NCI-H524 (cell line): Measurements from ENCODE around the gene PKD1L1.

ENCODE experiments used
- DNase-seq, 2 experiments: peaks; one replicate each; lab custom pipeline; 2025; lab: John Stamatoyannopoulos, UW

Gene PKD1L1

GRCh38 chr7:47902013-47902412 is 46.3 kb downstream of the PKD1L1 start:
- no peak for DNase-seq

- DNase-seq, result no peak
Measured at GRCh38 chr7:47901542-47901941, 46.7 kb downstream of the PKD1L1 start.

- DNase-seq, result no peak
Measured at GRCh38 chr7:47897831-47898230, 50.4 kb downstream of the PKD1L1 start.

- peak; percentile 27 to 70 for DNase-seq
Measured at GRCh38 chr7:47896809-47897423, 51.4 kb downstream of the PKD1L1 start.

- no peak for DNase-seq
Measured at GRCh38 chr7:47895026-47895425, 53.2 kb downstream of the PKD1L1 start.

GRCh38 chr7:47893721-47894365 is 54.4 kb downstream of the PKD1L1 start:
- no peak for DNase-seq

GRCh38 chr7:47893238-47893637 is 55.0 kb downstream of the PKD1L1 start:
- no peak for DNase-seq

- no peak for DNase-seq
Measured at GRCh38 chr7:47890606-47891005, 57.7 kb downstream of the PKD1L1 start.

- DNase-seq, result no peak
Measured at GRCh38 chr7:47890125-47890524, 58.1 kb downstream of the PKD1L1 start.

GRCh38 chr7:47889723-47890122 is 58.5 kb downstream of the PKD1L1 start:
- no peak for DNase-seq

GRCh38 chr7:47888371-47889265 is 59.6 kb downstream of the PKD1L1 start:
- no peak for DNase-seq

- no peak for DNase-seq
Measured at GRCh38 chr7:47887016-47887640, 61.1 kb downstream of the PKD1L1 start.

- no peak for DNase-seq
Measured at GRCh38 chr7:47885987-47886811, 62.1 kb downstream of the PKD1L1 start.

- DNase-seq, result no peak
Measured at GRCh38 chr7:47885309-47885986, 62.8 kb downstream of the PKD1L1 start.

- peak in 1 of 2 experiments; percentile 10 for DNase-seq
Measured at GRCh38 chr7:47884675-47885074, 63.6 kb downstream of the PKD1L1 start.

GRCh38 chr7:47882635-47883034 is 65.6 kb downstream of the PKD1L1 start:
- DNase-seq, result no peak

- no peak for DNase-seq
Measured at GRCh38 chr7:47881256-47881655, 67.0 kb downstream of the PKD1L1 start.

GRCh38 chr7:47878662-47879061 is 69.6 kb downstream of the PKD1L1 start:
- no peak for DNase-seq

- DNase-seq, result no peak
Measured at GRCh38 chr7:47877336-47877735, 70.9 kb downstream of the PKD1L1 start.

- DNase-seq, result no peak
Measured at GRCh38 chr7:47875998-47876744, 72.1 kb downstream of the PKD1L1 start.
